ENCODE data around the gene CYP2C8.

DNA sequence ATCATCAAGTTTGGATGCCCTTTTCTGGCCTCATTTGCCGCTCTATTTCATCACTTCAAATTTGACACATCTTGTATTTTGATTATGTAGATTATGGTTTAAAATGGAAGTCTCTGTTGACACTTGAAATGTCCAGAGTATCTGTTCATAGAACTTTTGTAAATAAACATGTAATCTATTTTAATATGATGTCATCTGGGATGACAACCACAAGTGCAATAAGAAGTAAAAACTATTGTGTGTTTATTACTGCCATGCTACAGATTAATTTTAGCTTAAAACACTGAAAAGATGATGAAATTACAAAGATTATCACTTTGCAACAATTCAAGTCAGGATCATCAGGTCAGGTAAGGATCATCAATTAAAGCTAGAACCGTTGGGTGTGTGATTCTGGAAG is 30.0 kb downstream of the CYP2C8 start:
- TF ChIP-seq, protein P1, sequence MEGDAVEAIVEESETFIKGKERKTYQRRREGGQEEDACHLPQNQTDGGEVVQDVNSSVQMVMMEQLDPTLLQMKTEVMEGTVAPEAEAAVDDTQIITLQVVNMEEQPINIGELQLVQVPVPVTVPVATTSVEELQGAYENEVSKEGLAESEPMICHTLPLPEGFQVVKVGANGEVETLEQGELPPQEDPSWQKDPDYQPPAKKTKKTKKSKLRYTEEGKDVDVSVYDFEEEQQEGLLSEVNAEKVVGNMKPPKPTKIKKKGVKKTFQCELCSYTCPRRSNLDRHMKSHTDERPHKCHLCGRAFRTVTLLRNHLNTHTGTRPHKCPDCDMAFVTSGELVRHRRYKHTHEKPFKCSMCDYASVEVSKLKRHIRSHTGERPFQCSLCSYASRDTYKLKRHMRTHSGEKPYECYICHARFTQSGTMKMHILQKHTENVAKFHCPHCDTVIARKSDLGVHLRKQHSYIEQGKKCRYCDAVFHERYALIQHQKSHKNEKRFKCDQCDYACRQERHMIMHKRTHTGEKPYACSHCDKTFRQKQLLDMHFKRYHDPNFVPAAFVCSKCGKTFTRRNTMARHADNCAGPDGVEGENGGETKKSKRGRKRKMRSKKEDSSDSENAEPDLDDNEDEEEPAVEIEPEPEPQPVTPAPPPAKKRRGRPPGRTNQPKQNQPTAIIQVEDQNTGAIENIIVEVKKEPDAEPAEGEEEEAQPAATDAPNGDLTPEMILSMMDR (IDR thresholded peaks at IDR 0.05; ENCODE audit: insufficient read depth, low read length, poor library complexity, severe bottlenecking) = no peak
- TF ChIP-seq EZH2phosphoT487 (conservative IDR thresholded peaks at IDR 0.05; ENCODE audit: low read length) = no peak

All from SU-DHL-6 (cell line).